NCI-H2227 treated with DMSO at 0.1 percent for 48 hours (cell line): Measurements from ENCODE around the gene ASS1.

ENCODE experiments used
- DNase-seq: peaks from one replicate; lab custom pipeline; 2025; lab: John Stamatoyannopoulos, UW

Gene ASS1

GRCh38 chr9:130419521-130420035 lies 25.2 kb upstream of the ASS1 start:
- DNase-seq, result no peak

- DNase-seq, result no peak
Measured at GRCh38 chr9:130421154-130421801, 23.5 kb upstream of the ASS1 start.

- DNase-seq, result peak; percentile 41
Measured at GRCh38 chr9:130421802-130422276, 22.9 kb upstream of the ASS1 start.

- no peak for DNase-seq
Measured at GRCh38 chr9:130422546-130422945, 22.2 kb upstream of the ASS1 start.

- no peak for DNase-seq
Measured at GRCh38 chr9:130423272-130423671, 21.5 kb upstream of the ASS1 start.

- no peak for DNase-seq
Measured at GRCh38 chr9:130424595-130425454, 19.9 kb upstream of the ASS1 start.

- no peak for DNase-seq
Measured at GRCh38 chr9:130425741-130426466, 18.9 kb upstream of the ASS1 start.

- no peak for DNase-seq
Measured at GRCh38 chr9:130426467-130426773, 18.3 kb upstream of the ASS1 start.

- no peak for DNase-seq
Measured at GRCh38 chr9:130426883-130427282, 17.9 kb upstream of the ASS1 start.

GRCh38 chr9:130427326-130427725 lies 17.4 kb upstream of the ASS1 start:
- no peak for DNase-seq

GRCh38 chr9:130428086-130428665 lies 16.6 kb upstream of the ASS1 start:
- DNase-seq, result no peak

- no peak for DNase-seq
Measured at GRCh38 chr9:130429381-130429780, 15.4 kb upstream of the ASS1 start.

- no peak for DNase-seq
Measured at GRCh38 chr9:130429831-130430230, 14.9 kb upstream of the ASS1 start.

- DNase-seq, result no peak
Measured at GRCh38 chr9:130430232-130430631, 14.5 kb upstream of the ASS1 start.

GRCh38 chr9:130430734-130431535 lies 13.8 kb upstream of the ASS1 start:
- DNase-seq, result no peak

- no peak for DNase-seq
Measured at GRCh38 chr9:130431536-130432303, 13.0 kb upstream of the ASS1 start.

GRCh38 chr9:130432362-130432761 lies 12.4 kb upstream of the ASS1 start:
- no peak for DNase-seq

GRCh38 chr9:130432796-130433167 lies 12.0 kb upstream of the ASS1 start:
- no peak for DNase-seq

GRCh38 chr9:130433168-130433946 lies 11.4 kb upstream of the ASS1 start:
- peak; percentile 8 for DNase-seq

- DNase-seq, result no peak
Measured at GRCh38 chr9:130433947-130434262, 10.9 kb upstream of the ASS1 start.
